Measurements from ENCODE around the gene USP4.
A peak's percentile ranks its signal among the peaks of the same experiment; 100 is the strongest.

USP4 gene, protein sequence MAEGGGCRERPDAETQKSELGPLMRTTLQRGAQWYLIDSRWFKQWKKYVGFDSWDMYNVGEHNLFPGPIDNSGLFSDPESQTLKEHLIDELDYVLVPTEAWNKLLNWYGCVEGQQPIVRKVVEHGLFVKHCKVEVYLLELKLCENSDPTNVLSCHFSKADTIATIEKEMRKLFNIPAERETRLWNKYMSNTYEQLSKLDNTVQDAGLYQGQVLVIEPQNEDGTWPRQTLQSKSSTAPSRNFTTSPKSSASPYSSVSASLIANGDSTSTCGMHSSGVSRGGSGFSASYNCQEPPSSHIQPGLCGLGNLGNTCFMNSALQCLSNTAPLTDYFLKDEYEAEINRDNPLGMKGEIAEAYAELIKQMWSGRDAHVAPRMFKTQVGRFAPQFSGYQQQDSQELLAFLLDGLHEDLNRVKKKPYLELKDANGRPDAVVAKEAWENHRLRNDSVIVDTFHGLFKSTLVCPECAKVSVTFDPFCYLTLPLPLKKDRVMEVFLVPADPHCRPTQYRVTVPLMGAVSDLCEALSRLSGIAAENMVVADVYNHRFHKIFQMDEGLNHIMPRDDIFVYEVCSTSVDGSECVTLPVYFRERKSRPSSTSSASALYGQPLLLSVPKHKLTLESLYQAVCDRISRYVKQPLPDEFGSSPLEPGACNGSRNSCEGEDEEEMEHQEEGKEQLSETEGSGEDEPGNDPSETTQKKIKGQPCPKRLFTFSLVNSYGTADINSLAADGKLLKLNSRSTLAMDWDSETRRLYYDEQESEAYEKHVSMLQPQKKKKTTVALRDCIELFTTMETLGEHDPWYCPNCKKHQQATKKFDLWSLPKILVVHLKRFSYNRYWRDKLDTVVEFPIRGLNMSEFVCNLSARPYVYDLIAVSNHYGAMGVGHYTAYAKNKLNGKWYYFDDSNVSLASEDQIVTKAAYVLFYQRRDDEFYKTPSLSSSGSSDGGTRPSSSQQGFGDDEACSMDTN

DNA sequence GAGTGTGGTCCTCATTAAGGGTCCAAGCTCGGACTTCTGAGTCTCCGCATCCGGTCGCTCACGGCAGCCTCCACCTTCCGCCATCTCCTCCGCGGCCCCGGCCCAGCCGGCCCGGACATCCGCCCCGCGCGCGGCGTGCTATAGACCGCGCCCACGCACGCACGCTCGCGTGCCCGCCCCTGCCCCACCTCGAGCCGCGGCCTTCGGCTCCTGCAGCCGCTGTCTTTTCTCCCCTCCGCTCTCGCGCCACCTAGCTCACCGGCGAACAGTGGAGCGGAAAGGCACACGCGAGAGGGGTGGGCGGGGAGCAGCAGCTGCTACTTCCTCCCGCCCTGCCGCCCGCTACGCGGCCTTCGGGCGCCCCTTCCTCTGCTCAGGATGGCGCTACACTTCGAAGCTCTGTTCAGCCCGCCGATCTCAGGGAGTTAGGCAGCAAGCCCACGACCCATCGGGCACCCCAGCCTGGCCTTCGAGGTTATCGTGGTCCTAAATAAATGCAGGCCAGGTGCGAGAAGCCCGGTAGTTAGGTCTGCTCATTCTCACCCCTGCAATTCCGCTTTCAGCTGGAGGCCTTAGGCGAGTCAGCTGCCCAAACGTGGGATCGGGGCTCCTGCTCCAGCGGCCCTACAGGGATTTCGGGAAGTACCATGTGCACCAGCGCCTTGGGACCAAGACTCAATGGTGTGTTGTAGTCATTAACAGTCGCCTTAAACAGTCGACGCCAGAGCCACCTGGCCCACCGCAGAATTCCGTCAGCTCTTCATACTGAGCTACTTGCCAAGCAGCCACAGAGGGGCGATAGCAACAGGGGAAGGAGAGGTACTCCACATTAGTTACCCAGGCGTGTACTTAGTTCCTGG lies at the start of gene USP4:
USP4 (minus strand) TSS at position 113 of the 860 bp plus-strand sequence; CDS start at position 84, 29 bp downstream.
- peak; percentile 95 for DNase-seq

DNA sequence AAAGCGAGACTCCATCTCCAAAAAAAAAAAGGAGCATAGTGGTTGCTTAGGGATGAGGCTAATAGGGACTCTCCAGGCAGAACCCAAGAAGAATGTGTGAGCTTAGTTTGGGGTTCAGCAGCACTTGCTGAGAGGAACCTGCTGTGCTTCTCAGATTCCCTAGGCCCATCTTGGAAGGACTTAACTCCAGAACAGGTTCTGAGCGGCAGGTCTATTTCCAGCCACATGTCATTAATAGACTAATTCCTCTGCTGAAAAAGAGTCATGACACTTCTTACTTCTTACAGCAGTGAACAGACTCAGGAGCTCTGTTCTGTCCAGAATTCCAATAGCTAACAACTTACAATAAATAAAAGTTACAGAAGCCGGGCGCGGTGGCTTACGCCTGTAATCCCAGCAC lies 49.4 kb upstream of the USP4 start:
- DNase-seq: no peak

DNA sequence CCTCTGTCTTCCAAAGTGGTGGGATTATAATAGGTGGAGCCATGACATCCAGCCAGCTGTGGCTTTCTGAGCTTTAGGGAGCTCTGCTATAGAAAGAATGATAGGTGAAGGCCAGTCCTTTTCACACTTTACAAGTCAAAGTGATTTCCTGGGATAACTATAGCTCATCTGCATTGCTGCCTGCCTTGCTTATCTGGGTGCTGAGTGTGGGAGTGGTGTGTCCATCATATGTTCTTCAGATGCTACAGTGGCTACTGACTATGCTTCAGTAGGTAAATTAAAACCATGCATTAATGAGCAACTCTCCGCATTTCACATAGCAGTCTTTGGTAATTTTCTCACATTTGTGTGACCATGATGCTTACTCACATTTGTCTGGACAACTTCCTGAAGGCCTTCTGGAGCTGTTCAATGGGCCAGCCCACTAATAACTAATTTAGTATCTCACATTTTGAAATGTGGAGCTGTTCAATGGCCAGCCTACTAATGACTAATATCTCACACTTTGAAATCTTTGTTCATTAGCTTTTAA lies 48.5 kb upstream of the USP4 start:
- no peak for DNase-seq

GRCh38 chr3:49387721-49388120 lies 47.9 kb upstream of the USP4 start:
- DNase-seq: no peak

DNA sequence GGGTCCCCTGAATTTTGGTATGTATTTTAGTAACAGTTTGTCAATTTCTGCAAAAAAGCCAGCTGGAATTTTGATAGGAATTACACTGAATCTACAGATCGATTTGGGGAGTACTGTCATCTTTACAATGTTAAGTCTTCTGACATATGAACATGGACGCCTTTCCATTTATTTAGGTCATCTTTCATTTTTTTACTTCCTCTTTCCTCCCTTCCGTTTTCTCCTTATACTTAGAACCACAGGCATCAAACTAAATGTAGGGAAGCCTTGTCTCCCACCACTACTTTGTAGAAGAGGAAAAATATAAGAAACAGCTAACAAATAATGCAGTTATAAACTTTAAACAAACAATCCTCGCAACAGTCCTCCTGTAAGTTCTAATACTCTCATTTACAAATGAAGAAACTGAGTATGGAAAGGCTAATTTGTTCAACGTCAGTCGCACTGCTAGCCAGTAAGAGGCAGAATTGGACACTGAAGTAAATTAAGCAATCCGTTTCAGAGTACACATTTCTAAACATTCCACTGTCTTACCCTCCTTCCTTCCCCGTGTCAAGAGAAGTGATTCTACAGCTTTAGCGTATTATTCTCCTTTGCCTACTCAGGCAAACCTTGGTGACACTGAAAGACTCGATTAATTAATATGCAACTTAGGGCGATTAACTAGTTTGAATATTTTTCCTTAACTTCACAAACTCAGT lies 46.4 kb upstream of the USP4 start:
- DNase-seq: no peak

DNA sequence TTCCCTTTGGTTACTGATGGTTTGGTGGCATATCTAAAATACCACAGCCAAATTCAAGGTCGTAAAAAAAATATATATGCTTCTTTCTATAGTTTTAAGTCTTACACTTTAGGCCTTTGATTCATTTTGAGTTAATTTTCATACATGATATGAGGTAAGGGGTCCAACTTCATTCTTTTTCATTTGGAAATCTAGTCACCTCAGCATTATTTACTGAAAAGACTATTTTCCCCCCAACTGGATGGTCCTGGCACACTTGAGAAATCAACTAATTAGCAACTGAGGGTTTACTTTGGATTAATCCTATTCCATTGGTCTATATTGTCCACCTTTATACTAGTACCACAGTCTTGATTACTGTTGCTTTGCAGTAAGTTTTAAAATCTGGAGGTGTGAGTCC lies 45.8 kb upstream of the USP4 start:
- no peak for DNase-seq

DNA sequence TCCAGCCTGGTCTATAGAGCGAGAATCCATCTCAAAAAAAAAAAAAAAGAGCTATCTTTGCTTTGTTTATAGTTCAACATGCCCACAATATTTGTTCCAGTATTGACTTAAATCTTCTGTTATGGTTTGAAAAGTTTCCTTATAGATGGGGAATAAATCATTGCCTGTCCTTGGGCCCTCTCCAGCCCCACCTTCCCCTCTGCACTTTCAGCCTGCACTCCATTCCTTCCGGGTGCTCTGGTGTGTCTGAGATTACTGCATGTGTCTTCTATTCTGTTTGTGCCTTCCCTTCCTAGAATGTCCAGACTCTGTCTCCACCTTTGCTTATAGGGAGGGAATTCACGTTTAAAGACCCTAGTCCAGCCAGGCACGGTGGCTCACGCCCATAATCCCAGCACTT lies 43.5 kb upstream of the USP4 start:
- DNase-seq: no peak

GRCh38 chr3:49378249-49378895 lies 38.5 kb upstream of the USP4 start:
- DNase-seq: no peak

- no peak for DNase-seq
Observed at GRCh38 chr3:49377483-49377882, 37.6 kb upstream of the USP4 start.

DNA sequence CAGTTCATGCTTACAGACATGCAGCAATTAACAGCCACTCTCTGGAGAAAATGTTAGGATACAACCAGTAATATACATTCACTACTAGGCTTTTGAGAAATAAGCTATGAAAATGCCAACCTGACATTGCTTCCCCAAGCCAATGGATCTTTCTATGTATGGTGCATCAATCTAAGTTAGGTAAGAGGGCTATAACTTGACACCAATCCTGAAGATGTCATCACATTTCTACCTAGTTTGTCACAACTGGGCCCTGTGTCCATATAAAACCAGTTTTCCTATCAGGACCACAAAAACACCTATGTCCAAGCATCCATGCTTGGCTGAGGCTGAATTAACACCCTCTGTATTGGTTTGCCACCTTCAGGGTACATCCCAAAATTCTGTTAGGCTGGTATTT lies 32.1 kb upstream of the USP4 start:
- DNase-seq: no peak

DNA sequence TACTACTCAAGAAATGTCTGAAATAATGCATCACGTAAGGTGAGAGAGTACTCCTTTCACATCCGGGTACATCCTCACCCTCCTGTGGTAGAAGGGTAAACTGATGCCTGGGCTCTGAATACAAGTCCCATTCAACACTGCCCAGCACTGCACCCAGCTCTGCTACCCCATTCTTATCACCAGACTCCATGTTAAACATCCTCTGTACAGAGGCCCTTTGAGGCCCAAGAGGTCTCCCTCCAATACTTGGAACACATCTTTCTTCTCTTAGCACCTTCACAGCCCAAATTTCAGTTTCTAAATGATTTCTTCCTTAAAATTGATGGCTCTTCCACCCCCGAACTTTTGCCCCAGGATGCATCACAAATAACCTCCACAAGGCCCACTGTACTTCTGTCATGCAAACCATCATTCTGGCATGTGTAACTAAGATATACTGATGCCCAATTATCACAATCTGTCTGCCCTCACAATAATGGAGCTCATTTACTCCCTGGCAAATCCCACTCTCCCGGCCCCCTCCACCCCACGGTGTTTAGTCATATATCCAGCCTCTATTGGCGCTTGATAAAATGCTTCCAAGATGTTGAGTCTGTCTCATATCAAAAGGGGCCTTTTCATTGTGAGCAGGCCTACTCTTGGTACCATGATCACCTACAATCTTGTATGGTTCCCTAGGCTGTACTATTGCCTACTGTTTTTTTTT lies 30.9 kb upstream of the USP4 start:
- no peak for DNase-seq

DNA sequence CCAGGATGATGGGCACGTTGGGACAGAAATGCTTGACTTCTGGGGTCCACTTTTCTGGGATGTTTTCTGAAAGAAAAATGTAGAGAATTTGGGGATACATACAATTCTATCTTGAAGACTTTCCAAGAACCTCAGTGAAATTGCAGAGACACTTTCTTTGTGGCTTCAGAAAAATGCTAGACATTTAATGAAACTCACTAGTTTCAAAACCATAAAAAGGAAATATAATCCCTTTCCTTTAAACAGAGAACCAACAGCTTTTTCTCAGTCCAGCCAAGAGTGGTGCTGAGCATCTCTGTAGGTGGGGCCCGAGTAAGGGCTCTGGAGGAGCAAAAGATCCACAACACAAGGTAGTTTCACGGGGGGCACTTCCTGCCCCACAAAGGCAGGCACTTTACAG lies 22.7 kb upstream of the USP4 start:
- DNase-seq: no peak

- DNase-seq: peak; percentile 66
Observed at GRCh38 chr3:49359623-49360022, 19.8 kb upstream of the USP4 start.

- no peak for DNase-seq
Observed at GRCh38 chr3:49358884-49359225, 19.0 kb upstream of the USP4 start.

- peak; percentile 93 for DNase-seq
Observed at GRCh38 chr3:49358217-49358883, 18.5 kb upstream of the USP4 start, which contains the start of gene GPX1. Gene GPX1, minus strand, starts transcription at chr3:49358353. Its CDS starts 75 bp downstream, at chr3:49358278.

DNA sequence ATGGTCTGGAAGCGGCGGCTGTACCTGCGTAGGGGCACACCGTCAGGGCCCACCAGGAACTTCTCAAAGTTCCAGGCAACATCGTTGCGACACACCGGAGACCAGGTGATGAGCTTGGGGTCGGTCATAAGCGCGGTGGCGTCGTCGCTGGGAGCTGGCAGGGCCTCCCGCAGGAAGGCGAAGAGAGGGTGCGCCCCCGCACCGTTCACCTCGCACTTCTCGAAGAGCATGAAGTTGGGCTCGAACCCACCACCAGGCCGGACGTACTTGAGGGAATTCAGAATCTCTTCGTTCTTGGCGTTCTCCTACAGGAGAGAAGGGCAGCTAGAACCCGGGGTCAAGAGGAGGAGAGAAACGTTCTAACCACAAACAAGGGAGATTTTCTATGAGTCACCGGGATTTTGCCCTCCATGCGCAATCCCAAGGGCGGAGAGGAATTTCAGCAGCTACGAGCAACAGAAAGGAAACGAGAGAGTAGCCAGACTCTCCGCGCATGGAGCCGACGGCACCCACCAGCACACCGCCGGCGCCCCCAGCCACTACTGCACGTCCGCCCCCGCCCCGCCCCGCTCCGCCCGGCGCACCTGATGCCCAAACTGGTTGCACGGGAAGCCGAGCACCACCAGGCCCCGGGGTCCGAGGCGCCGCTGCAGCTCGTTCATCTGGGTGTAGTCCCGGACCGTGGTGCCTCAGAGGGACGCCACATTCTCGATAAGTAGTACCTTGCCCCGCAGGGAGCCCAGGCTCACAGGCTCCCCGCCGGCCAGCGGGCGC lies 17.8 kb upstream of the USP4 start:
- DNase-seq: peak; percentile 31

DNA sequence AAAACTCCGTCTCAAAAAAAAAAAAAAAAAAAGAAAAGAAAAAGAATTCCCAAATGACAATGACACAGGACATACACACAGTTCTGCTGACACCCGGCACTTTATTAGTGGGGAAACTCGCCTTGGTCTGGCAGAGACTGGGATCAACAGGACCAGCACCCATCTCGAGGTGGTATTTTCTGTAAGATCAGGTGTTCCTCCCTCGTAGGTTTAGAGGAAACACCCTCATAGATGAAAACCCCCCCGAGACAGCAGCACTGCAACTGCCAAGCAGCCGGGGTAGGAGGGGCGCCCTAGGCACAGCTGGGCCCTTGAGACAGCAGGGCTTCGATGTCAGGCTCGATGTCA lies 17.2 kb upstream of the USP4 start:
- DNase-seq: peak; percentile 20

GRCh38 chr3:49352890-49353421 lies 13.1 kb upstream of the USP4 start:
- DNase-seq: peak; percentile 49

DNA sequence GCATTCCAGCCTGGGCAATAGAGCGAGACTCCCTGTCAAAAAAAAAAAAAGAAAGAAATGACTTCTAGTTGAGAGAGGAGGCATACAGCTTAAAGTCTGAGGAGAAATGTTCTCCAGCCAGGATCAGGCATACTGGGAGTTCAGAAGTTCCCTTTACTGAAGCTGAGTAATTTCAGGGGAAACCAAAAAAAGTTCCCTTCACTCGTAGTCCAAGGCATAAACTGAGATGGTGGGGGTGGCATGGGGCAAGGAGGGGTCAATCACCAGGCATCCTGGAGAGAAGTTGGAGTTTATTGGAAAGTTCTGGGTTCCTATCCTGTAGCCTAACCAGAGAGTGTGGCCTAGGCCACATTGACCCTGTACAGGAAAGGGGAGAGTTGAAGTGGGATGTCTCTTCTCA lies 12.4 kb upstream of the USP4 start:
- DNase-seq: no peak

All from hematopoietic multipotent progenitor cell treated with erythropoietin and hydrocortisone succinate and interleukin-3 and kit ligand, for 8 days (in vitro differentiated cells).